ENCODE data around the gene MAP1LC3B. TPM values are rescaled to one million over a fixed set of nuclear protein-coding genes. Genes with fewer than 3 reads are reported as not detected.

MAP1LC3B gene
- total RNA-seq: 75.3 and 76.1 TPM in 2 replicates

DNA sequence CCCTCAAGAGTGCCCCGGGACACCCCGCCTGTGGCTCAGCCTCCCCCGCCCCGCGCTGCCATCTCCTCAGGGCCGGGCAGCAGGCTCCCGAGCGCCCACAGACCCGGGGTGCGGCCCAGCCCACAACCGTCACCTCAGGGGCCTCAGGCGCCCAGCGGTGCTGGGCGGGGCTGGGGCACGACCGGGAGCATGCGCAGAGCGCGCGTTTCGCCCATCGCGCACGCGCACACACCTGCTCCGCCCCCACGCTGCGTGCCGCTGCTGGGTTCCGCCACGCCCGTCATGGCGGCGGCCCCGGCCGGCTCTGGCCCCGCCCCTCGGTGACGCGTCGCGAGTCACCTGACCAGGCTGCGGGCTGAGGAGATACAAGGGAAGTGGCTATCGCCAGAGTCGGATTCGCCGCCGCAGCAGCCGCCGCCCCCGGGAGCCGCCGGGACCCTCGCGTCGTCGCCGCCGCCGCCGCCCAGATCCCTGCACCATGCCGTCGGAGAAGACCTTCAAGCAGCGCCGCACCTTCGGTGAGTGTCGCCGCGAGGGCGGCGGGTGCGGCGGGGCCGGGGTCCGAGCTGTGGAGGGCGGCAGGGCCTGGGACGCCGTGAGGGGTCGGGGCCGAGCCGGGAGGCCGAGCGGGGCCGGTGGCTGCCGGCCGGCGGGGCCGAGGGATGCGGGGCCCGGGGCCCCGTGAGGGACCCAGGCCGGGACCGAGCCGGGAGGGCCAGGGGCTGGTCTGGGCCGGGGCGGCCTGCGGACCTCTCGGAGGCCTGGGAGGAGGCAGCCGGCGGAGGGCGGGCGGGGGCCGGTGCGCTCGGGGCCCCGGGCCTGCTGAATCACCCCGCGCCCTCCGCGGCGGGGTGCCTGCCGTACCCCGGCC is at the start of gene MAP1LC3B:
TSS of gene MAP1LC3B (plus strand) at position 387 of the 871 bp plus-strand sequence. CDS start at position 479, 92 bp downstream.

DNA sequence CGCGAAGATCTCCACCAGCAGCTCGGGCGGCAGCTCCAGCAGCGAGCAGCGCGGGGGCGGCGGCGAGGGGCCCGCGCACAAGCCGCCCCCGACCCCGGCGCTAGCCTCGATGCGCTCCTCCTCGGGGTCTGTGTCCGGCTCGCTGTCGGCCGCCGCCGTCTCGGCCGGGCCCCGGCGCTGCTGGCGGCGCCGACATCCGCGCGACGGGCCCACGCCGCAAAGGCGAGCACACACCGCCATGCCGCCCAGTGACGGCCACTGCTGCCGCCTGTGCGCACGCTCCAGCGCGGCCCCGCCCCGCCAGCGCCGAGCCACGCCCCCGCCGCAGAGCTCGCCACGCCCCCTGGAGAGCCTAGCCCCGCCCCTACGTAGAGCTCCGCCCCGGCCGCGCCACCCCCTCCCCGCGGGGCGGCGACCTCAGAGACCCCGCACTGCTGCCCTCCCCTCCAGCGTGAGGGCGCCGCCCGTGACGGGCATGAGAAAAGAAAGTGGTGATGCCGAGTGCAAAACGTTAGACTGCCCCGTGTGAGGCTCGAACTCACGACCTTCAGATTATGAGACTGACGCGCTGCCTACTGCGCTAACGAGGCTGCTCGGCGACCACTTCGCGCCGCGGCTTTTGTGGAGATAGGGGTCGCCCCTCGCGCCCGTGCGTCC is 8.5 kb upstream of the MAP1LC3B start, which contains the start of gene FBXO31:
TSS of gene FBXO31 (minus strand) at position 272 of the 657 bp plus-strand sequence. CDS start at position 240, 32 bp downstream.

Other genes starting within 250 kb of the MAP1LC3B start
- gene C16orf95, start 74.9 kb upstream of the MAP1LC3B start, total RNA-seq: 2.2 and 2.4 TPM in 2 replicates
- 23.4 and 34.6 TPM in 2 replicates for gene FBXO31, start 8.6 kb upstream of the MAP1LC3B start, total RNA-seq
- gene ZCCHC14, start 100.7 kb downstream of the MAP1LC3B start, total RNA-seq: 12.1 and 13.7 TPM in 2 replicates
- gene JPH3, start 210.2 kb downstream of the MAP1LC3B start, total RNA-seq: not detected in 2 replicates